Astrocyte (in vitro differentiated cells and primary cell): ENCODE measurements around the gene ITPKB. TPM values are rescaled to one million over a fixed set of nuclear protein-coding genes. Genes with fewer than 3 reads are reported as not detected.

ENCODE experiments used
- DNase-seq: peaks from one replicate; pipeline ENCODE4 v3.0.0-alpha.2; 2010; ENCODE audit warnings: low read depth
- FAIRE-seq: peaks from 2 replicates; lab custom pipeline; 2011; peaks lifted over from hg19 to GRCh38; lab: Jason Lieb, UNC
- H2AFZ ChIP-seq: 2 replicates; pipeline ENCODE4 v1.6.0; 2012; ENCODE audit warnings: low read depth, low read length, inconsistent platforms
- H3K27ac ChIP-seq: 2 replicates; pipeline ENCODE4 v1.5.1; 2011; ENCODE audit warnings: low read depth, low read length, inconsistent platforms
- H3K27me3 ChIP-seq: 2 replicates; pipeline ENCODE4 v1.6.0; 2011; ENCODE audit warnings: low read length, inconsistent platforms; ENCODE audit not compliant: insufficient read depth
- H3K36me3 ChIP-seq: 2 replicates; pipeline ENCODE4 v1.5.1; 2011; ENCODE audit warnings: low read length, inconsistent platforms; ENCODE audit not compliant: insufficient read depth
- H3K4me1 ChIP-seq: 2 replicates; pipeline ENCODE4 v1.5.1; 2011; ENCODE audit warnings: low read length, inconsistent platforms; ENCODE audit not compliant: insufficient read depth
- H3K4me2 ChIP-seq: 2 replicates; pipeline ENCODE4 v1.6.0; 2012; ENCODE audit warnings: low read length, inconsistent platforms
- H3K4me3 ChIP-seq: 2 replicates; pipeline ENCODE4 v1.5.1; 2011; ENCODE audit warnings: low read depth, mild to moderate bottlenecking, low read length, inconsistent platforms; ENCODE audit not compliant: insufficient read depth
- H3K79me2 ChIP-seq: 2 replicates; pipeline ENCODE4 v1.6.0; 2012; ENCODE audit warnings: mild to moderate bottlenecking, low read length, inconsistent platforms; ENCODE audit not compliant: insufficient read depth
- H3K9ac ChIP-seq: 2 replicates; pipeline ENCODE4 v1.6.0; 2012; ENCODE audit warnings: mild to moderate bottlenecking, low read length, inconsistent platforms
- H3K9me3 ChIP-seq: 2 replicates; pipeline ENCODE4 v1.5.1; 2012; ENCODE audit warnings: low read depth, mild to moderate bottlenecking, low read length, inconsistent platforms; ENCODE audit not compliant: insufficient read depth
- H4K20me1 ChIP-seq: 2 replicates; pipeline ENCODE4 v1.6.0; 2012; ENCODE audit warnings: low read length, inconsistent platforms; ENCODE audit not compliant: insufficient read depth
- H3K27ac Mint-ChIP-seq: one replicate; pipeline ENCODE4 v1.8.0; 2021; ENCODE audit warnings: mild to moderate bottlenecking, mixed read lengths; ENCODE audit not compliant: unreplicated experiment
- H3K27me3 Mint-ChIP-seq: one replicate; pipeline ENCODE4 v1.8.0; 2021; ENCODE audit warnings: low read depth, mixed read lengths; ENCODE audit not compliant: unreplicated experiment
- H3K36me3 Mint-ChIP-seq: one replicate; pipeline ENCODE4 v1.8.0; 2021; ENCODE audit warnings: low read depth, mixed read lengths; ENCODE audit not compliant: unreplicated experiment
- H3K4me1 Mint-ChIP-seq: one replicate; pipeline ENCODE4 v1.8.0; 2021; ENCODE audit warnings: low read depth, mixed read lengths; ENCODE audit not compliant: unreplicated experiment
- H3K4me3 Mint-ChIP-seq: one replicate; pipeline ENCODE4 v1.8.0; 2021; ENCODE audit warnings: mild to moderate bottlenecking, moderate library complexity, mixed read lengths; ENCODE audit not compliant: unreplicated experiment
- H3K9me3 Mint-ChIP-seq: one replicate; pipeline ENCODE4 v1.8.0; 2021; ENCODE audit warnings: mild to moderate bottlenecking, mixed read lengths; ENCODE audit not compliant: unreplicated experiment
- CTCF ChIP-seq: IDR thresholded peaks from 2 replicates; pipeline ENCODE4 v1.5.1; 2011; ENCODE audit warnings: low read depth, mild to moderate bottlenecking, inconsistent platforms, low read length, moderate library complexity; ENCODE audit not compliant: insufficient read depth
- EZH2 ChIP-seq: IDR thresholded peaks from 2 replicates; pipeline ENCODE4 v1.6.1; 2012; ENCODE audit warnings: mild to moderate bottlenecking, low read length, inconsistent platforms; ENCODE audit not compliant: insufficient read depth
- total RNA-seq: library from RNA; stranded (reverse); gene quantifications from 2 replicates; pipeline ENCODE4 v1.2.1, GENCODE V29; 2021

The ITPKB gene
- total RNA-seq, 1 donor from 2014 or later: 10.5 TPM

GRCh38 chr1:226686440-226687425 lies 52.3 kb downstream of the ITPKB start:
- Histone ChIP-seq H3K36me3 (no peaks in the 10 kb centered on the region), H3K9me3 (no peaks in the 10 kb centered on the region), H3K4me2 (no peak overlapping the region), H2AFZ (no peak overlapping the region), H3K79me2 (peaks cover 2% of the 10 kb centered on the region), H3K4me1 (no peaks in the 10 kb centered on the region), H3K9ac (no peak overlapping the region), H3K27ac (no peak overlapping the region), H4K20me1 (peaks cover 24% of the 10 kb centered on the region), H3K27me3 (no peaks in the 10 kb centered on the region), H3K4me3 (no peak overlapping the region)
- Mint-ChIP-seq H3K27ac (no peak overlapping the region), H3K9me3 (no peaks in the 10 kb centered on the region), H3K4me3 (no peak overlapping the region), H3K4me1 (peaks cover 4% of the 10 kb centered on the region), H3K36me3 (peaks cover 13% of the 10 kb centered on the region), H3K27me3 (peaks cover 13% of the 10 kb centered on the region)
- TF ChIP-seq CTCF: no peak
- TF ChIP-seq EZH2: no peak
- FAIRE-seq (no peak), DNase-seq (no peak)

- peaks cover 13% of the 10 kb centered on the region for H3K4me1 Mint-ChIP-seq
Observed at GRCh38 chr1:226685196-226685820, 53.8 kb downstream of the ITPKB start.

More at GRCh38 chr1:226685196-226685820, 53.8 kb downstream of the ITPKB start:
- H3K4me1 ChIP-seq: peaks cover 5% of the 10 kb centered on the region
- no peaks in the 10 kb centered on the region for H3K36me3 ChIP-seq
- H3K27ac ChIP-seq: no peak overlapping the region
- TF ChIP-seq CTCF (no peak), EZH2 (no peak)
- no peak overlapping the region for H3K4me2 ChIP-seq
- no peak overlapping the region for H3K9ac ChIP-seq
- no peak overlapping the region for H3K4me3 ChIP-seq
- peaks cover 2% of the 10 kb centered on the region for H3K79me2 ChIP-seq
- no peak overlapping the region for H3K4me3 Mint-ChIP-seq
- no peak for FAIRE-seq
- H2AFZ ChIP-seq: no peak overlapping the region
- peaks cover 10% of the 10 kb centered on the region for H3K27me3 Mint-ChIP-seq
- no peaks in the 10 kb centered on the region for H3K9me3 ChIP-seq
- H3K9me3 Mint-ChIP-seq: no peaks in the 10 kb centered on the region
- H3K27ac Mint-ChIP-seq: no peak overlapping the region
- H3K27me3 ChIP-seq: no peaks in the 10 kb centered on the region
- no peak for DNase-seq
- peaks cover 11% of the 10 kb centered on the region for H3K36me3 Mint-ChIP-seq
- peaks cover 24% of the 10 kb centered on the region for H4K20me1 ChIP-seq
